NCI-H1092 treated with DMSO at 0.1 percent for 48 hours (cell line): ENCODE data around the gene DNAJC30.

Experiments used
- DNase-seq: peaks from one replicate; lab custom pipeline; 2025; lab: John Stamatoyannopoulos, UW

Gene DNAJC30

GRCh38 chr7:73647725-73648592, 35.3 kb downstream of the DNAJC30 start:
- peak; percentile 19 for DNase-seq

GRCh38 chr7:73646785-73647724, 36.2 kb downstream of the DNAJC30 start:
- no peak for DNase-seq

- DNase-seq = no peak
These were observed 37.5 kb downstream of the DNAJC30 start for GRCh38 chr7:73645643-73646174.

- DNase-seq = no peak
These were observed 38.5 kb downstream of the DNAJC30 start for GRCh38 chr7:73644688-73645286.

GRCh38 chr7:73642834-73643233, 40.4 kb downstream of the DNAJC30 start:
- no peak for DNase-seq

- no peak for DNase-seq
These were observed 44.3 kb downstream of the DNAJC30 start for GRCh38 chr7:73638911-73639310.

GRCh38 chr7:73635428-73636200, 47.6 kb downstream of the DNAJC30 start:
- no peak for DNase-seq

- DNase-seq = no peak
These were observed 49.4 kb downstream of the DNAJC30 start for GRCh38 chr7:73633844-73634243.

- DNase-seq = no peak
These were observed 49.9 kb downstream of the DNAJC30 start for GRCh38 chr7:73633323-73633722.

GRCh38 chr7:73631558-73631957, 51.7 kb downstream of the DNAJC30 start:
- DNase-seq = no peak
